Measurements from ENCODE around the gene ASMTL. TPM values are rescaled to one million over a fixed set of nuclear protein-coding genes. Genes with fewer than 3 reads are reported as not detected.

ASMTL gene, protein sequence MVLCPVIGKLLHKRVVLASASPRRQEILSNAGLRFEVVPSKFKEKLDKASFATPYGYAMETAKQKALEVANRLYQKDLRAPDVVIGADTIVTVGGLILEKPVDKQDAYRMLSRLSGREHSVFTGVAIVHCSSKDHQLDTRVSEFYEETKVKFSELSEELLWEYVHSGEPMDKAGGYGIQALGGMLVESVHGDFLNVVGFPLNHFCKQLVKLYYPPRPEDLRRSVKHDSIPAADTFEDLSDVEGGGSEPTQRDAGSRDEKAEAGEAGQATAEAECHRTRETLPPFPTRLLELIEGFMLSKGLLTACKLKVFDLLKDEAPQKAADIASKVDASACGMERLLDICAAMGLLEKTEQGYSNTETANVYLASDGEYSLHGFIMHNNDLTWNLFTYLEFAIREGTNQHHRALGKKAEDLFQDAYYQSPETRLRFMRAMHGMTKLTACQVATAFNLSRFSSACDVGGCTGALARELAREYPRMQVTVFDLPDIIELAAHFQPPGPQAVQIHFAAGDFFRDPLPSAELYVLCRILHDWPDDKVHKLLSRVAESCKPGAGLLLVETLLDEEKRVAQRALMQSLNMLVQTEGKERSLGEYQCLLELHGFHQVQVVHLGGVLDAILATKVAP
- 10 to 100 TPM; 31.3 to 32.3 TPM for total RNA-seq
- 10 to 100 TPM; 26.7 to 56.1 TPM for polyA plus RNA-seq
- long read RNA-seq, donor 1, transcript ASMTL-201 (13 exons, 2,027 nt) = major isoform, 344 of 408 reads
- long read RNA-seq, donor 1, transcript ASMTL-206 (13 exons, 2,048 nt) = minor isoform, 11 of 408 reads
- long read RNA-seq, donor 1, transcript ASMTL-205 (2 exons, 851 nt) = minor isoform, 5 of 408 reads
- long read RNA-seq, donor 1, partial matches to known transcripts = 17 of 408 reads
- long read RNA-seq, donor 1, other reads (novel, unspliced or antisense) = 27 of 408 reads
- long read RNA-seq, donor 2, transcript ASMTL-201 (13 exons, 2,027 nt) = major isoform, 22 of 32 reads
- long read RNA-seq, donor 2, partial matches to known transcripts = 3 of 32 reads
- long read RNA-seq, donor 2, other reads (novel, unspliced or antisense) = 7 of 32 reads

- DNase-seq (peak; percentile 100), ATAC-seq (ENCODE audit: low FRiP score) (peak; percentile 97)
- Histone ChIP-seq H3K27me3 (ENCODE audit: control insufficient read depth in 1 of 2, insufficient read depth in 2 of 2, low read length in 1 of 2) (no peaks in the 10 kb centered on the region), H3K36me3 (ENCODE audit: control insufficient read depth in 1 of 2, insufficient read depth in 2 of 2, low read length in 1 of 2) (no peaks in the 10 kb centered on the region), H3K4me3 (ENCODE audit: low read length in 2 of 2) (peak within 1 kb of the TSS; percentile 73 to 76), H3K9me3 (ENCODE audit: control insufficient read depth, low read length) (no peaks in the 10 kb centered on the region), H3K27ac (ENCODE audit: low read depth in 1 of 2, low read length in 2 of 2) (peak within 1 kb of the TSS in 1 of 2 donors; percentile 48), H3K4me1 (ENCODE audit: control insufficient read depth in 1 of 2, insufficient read depth in 2 of 2, low read length in 2 of 2) (no peaks in the 10 kb centered on the region)
- 0% methylated on average over 70 to 76 of the region's 76 CpGs for WGBS, 2 donors
- intact Hi-C loops (cut with DNase I) = loop anchor here (1.0 to 10.0 kb wide), 5 partner anchors 60 to 1362 kb away; partner anchors contain the start of genes AKAP17A (in 2 of the 2) and SLC25A6 (in 2 of the 2)
Measured at GRCh38 chrX:1452516-1453394, at the start of gene ASMTL. Gene ASMTL (minus strand): TSS chrX:1452909. CDS start chrX:1452840, 69 bp downstream.

- Histone ChIP-seq H3K9me3 (ENCODE audit: control insufficient read depth, low read length) (no peaks in the 10 kb centered on the region), H3K27ac (ENCODE audit: low read depth in 1 of 2, low read length in 2 of 2) (no peak overlapping the region), H3K36me3 (ENCODE audit: control insufficient read depth in 1 of 2, insufficient read depth in 2 of 2, low read length in 1 of 2) (no peaks in the 10 kb centered on the region), H3K4me3 (ENCODE audit: low read length in 2 of 2) (no peak overlapping the region), H3K27me3 (ENCODE audit: control insufficient read depth in 1 of 2, insufficient read depth in 2 of 2, low read length in 1 of 2) (no peaks in the 10 kb centered on the region), H3K4me1 (ENCODE audit: control insufficient read depth in 1 of 2, insufficient read depth in 2 of 2, low read length in 2 of 2) (no peaks in the 10 kb centered on the region)
- 72% methylated on average over 12 of the region's 12 CpGs for WGBS, 2 donors
- DNase-seq = peak in 1 of 2 donors; percentile 72
- intact Hi-C loops (cut with DNase I) = no loop called here
- ATAC-seq (ENCODE audit: low FRiP score) = no peak
Measured at GRCh38 chrX:1502241-1502640, 49.5 kb upstream of the ASMTL start.

- WGBS, 2 donors = 79 to 80% methylated on average over 23 of the region's 23 CpGs
- no peak for ATAC-seq (ENCODE audit: low FRiP score)
- H3K27me3 ChIP-seq (ENCODE audit: control insufficient read depth in 1 of 2, insufficient read depth in 2 of 2, low read length in 1 of 2) = no peaks in the 10 kb centered on the region
- no peaks in the 10 kb centered on the region for H3K9me3 ChIP-seq (ENCODE audit: control insufficient read depth, low read length)
- H3K4me1 ChIP-seq (ENCODE audit: control insufficient read depth in 1 of 2, insufficient read depth in 2 of 2, low read length in 2 of 2) = no peaks in the 10 kb centered on the region
- no peak overlapping the region for H3K4me3 ChIP-seq (ENCODE audit: low read length in 2 of 2)
- intact Hi-C loops (cut with DNase I) = no loop called here
- no peak overlapping the region for H3K27ac ChIP-seq (ENCODE audit: low read depth in 1 of 2, low read length in 2 of 2)
- H3K36me3 ChIP-seq (ENCODE audit: control insufficient read depth in 1 of 2, insufficient read depth in 2 of 2, low read length in 1 of 2) = no peaks in the 10 kb centered on the region
- DNase-seq = peak in 1 of 2 donors; percentile 63
Measured at GRCh38 chrX:1500701-1501624, 48.3 kb upstream of the ASMTL start.

DNA sequence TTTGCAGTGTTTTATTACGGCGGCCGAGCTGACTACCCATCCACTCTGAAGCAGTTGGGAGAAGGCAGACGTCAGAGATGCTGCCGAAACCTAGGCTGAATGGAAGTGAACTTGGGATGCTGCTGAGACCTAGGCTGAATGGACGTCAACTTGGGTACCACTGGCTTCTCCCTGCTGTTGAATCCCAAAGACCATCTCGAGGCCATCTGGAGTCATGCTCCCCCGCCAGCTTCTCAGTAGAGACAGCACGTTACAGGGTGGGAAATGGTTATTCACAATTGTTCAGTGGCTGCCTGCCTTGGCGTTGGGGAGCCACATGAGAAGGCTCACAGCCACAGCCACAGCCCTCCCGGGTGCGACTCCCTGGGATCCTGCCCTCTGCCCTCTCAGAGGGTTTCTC lies 43.4 kb upstream of the ASMTL start:
- no peak for DNase-seq
- Histone ChIP-seq H3K27me3 (ENCODE audit: control insufficient read depth in 1 of 2, insufficient read depth in 2 of 2, low read length in 1 of 2) (no peaks in the 10 kb centered on the region), H3K4me3 (ENCODE audit: low read length in 2 of 2) (no peak overlapping the region), H3K36me3 (ENCODE audit: control insufficient read depth in 1 of 2, insufficient read depth in 2 of 2, low read length in 1 of 2) (no peaks in the 10 kb centered on the region), H3K9me3 (ENCODE audit: control insufficient read depth, low read length) (no peaks in the 10 kb centered on the region), H3K4me1 (ENCODE audit: control insufficient read depth in 1 of 2, insufficient read depth in 2 of 2, low read length in 2 of 2) (no peaks in the 10 kb centered on the region), H3K27ac (ENCODE audit: low read depth in 1 of 2, low read length in 2 of 2) (no peak overlapping the region)
- no peak for ATAC-seq (ENCODE audit: low FRiP score)
- intact Hi-C loops (cut with DNase I) = no loop called here
- 63 to 66% methylated on average over 12 of the region's 12 CpGs for WGBS, 2 donors

- H3K27ac ChIP-seq (ENCODE audit: low read depth in 1 of 2, low read length in 2 of 2) = no peak overlapping the region
- peak; percentile 44 for ATAC-seq (ENCODE audit: low FRiP score)
Measured at GRCh38 chrX:1493877-1494510, 41.3 kb upstream of the ASMTL start.

DNA sequence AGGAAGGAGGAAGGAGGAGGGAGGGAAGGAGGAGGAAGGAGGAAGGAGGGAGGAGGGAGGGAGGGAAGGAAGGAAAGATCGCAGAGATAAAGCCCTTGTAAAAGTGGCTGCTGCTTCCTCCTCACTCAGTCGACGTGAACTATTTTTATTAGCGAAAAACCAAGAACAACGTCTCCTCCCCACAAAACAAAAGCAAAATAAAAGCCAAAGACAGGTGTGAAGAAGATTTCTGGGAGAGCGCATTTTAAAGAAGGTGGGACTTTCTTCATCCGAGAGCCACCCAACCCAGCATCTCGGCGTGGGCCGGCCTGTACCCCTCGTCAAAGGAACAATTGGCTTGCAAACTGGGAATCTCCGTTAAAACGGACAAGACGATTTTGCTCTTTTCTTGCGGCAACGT lies 40.7 kb upstream of the ASMTL start:
- ATAC-seq (ENCODE audit: low FRiP score) (no peak), DNase-seq (no peak)
- Histone ChIP-seq H3K9me3 (ENCODE audit: control insufficient read depth, low read length) (no peaks in the 10 kb centered on the region), H3K27me3 (ENCODE audit: control insufficient read depth in 1 of 2, insufficient read depth in 2 of 2, low read length in 1 of 2) (no peaks in the 10 kb centered on the region), H3K27ac (ENCODE audit: low read depth in 1 of 2, low read length in 2 of 2) (no peak overlapping the region), H3K36me3 (ENCODE audit: control insufficient read depth in 1 of 2, insufficient read depth in 2 of 2, low read length in 1 of 2) (no peaks in the 10 kb centered on the region), H3K4me3 (ENCODE audit: low read length in 2 of 2) (no peak overlapping the region), H3K4me1 (ENCODE audit: control insufficient read depth in 1 of 2, insufficient read depth in 2 of 2, low read length in 2 of 2) (no peaks in the 10 kb centered on the region)
- intact Hi-C loops (cut with DNase I) = no loop called here
- WGBS, 2 donors = 15 to 24% methylated on average over 16 of the region's 16 CpGs

More at GRCh38 chrX:1493877-1494510, 41.3 kb upstream of the ASMTL start:
- 14% methylated on average over 15 of the region's 15 CpGs for WGBS, 2 donors
- no peaks in the 10 kb centered on the region for H3K9me3 ChIP-seq (ENCODE audit: control insufficient read depth, low read length)
- H3K4me3 ChIP-seq (ENCODE audit: low read length in 2 of 2) = no peak overlapping the region
- intact Hi-C loops (cut with DNase I) = no loop called here
- no peaks in the 10 kb centered on the region for H3K4me1 ChIP-seq (ENCODE audit: control insufficient read depth in 1 of 2, insufficient read depth in 2 of 2, low read length in 2 of 2)
- DNase-seq = no peak
- no peaks in the 10 kb centered on the region for H3K36me3 ChIP-seq (ENCODE audit: control insufficient read depth in 1 of 2, insufficient read depth in 2 of 2, low read length in 1 of 2)
- H3K27me3 ChIP-seq (ENCODE audit: control insufficient read depth in 1 of 2, insufficient read depth in 2 of 2, low read length in 1 of 2) = no peaks in the 10 kb centered on the region

DNA sequence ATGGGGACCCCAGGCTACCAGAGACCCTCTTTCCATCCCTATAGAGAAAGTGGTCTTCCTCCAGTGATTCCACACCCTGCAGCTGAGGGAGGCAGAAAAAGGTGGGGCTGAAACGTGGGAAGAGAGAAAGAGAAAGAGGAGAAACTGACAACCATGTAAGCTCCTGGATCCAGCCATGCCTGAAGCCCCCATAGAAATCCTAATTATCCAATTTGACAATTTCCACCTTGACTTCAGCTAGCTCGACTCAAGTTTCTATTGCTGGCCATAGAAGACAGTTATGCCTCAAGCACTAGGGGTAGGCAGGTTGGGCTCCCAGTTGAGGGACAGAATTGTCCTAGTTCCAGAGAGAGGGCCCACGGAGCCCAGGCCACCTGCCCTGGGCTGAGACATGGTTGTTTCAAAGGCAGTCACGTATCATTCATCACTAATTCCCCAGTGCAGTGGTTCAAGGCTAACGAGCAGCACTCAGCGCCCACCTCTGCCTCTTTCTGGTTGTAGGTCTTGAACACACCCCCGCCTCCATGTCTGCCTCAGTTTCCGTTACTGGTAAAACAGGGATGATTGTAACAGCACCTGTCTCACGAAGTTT lies 39.8 kb upstream of the ASMTL start:
- no peaks in the 10 kb centered on the region for H3K27me3 ChIP-seq (ENCODE audit: control insufficient read depth in 1 of 2, insufficient read depth in 2 of 2, low read length in 1 of 2)
- ATAC-seq (ENCODE audit: low FRiP score) = no peak
- H3K27ac ChIP-seq (ENCODE audit: low read depth in 1 of 2, low read length in 2 of 2) = no peak overlapping the region
- 88 to 89% methylated on average over 9 of the region's 9 CpGs for WGBS, 2 donors
- H3K9me3 ChIP-seq (ENCODE audit: control insufficient read depth, low read length) = no peaks in the 10 kb centered on the region
- H3K4me1 ChIP-seq (ENCODE audit: control insufficient read depth in 1 of 2, insufficient read depth in 2 of 2, low read length in 2 of 2) = no peaks in the 10 kb centered on the region
- intact Hi-C loops (cut with DNase I) = no loop called here
- peak in 1 of 2 donors; percentile 36 for DNase-seq
- H3K36me3 ChIP-seq (ENCODE audit: control insufficient read depth in 1 of 2, insufficient read depth in 2 of 2, low read length in 1 of 2) = no peaks in the 10 kb centered on the region
- H3K4me3 ChIP-seq (ENCODE audit: low read length in 2 of 2) = no peak overlapping the region

All from aorta (tissue), 5 donors.